ENCODE measurements around the gene CCNY. TPM values are rescaled to one million over a fixed set of nuclear protein-coding genes. Genes with fewer than 3 reads are reported as not detected.

CCNY gene
- polyA plus RNA-seq, 1 donor = 111 TPM

- no peak for DNase-seq
These were observed 113.6 kb downstream of the CCNY start for GRCh38 chr10:35449944-35450343.

- DNase-seq = no peak
These were observed 115.1 kb downstream of the CCNY start for GRCh38 chr10:35451151-35452016.

GRCh38 chr10:35452171-35452570 lies 115.9 kb downstream of the CCNY start:
- DNase-seq = no peak

GRCh38 chr10:35452847-35453246 lies 116.5 kb downstream of the CCNY start:
- DNase-seq = no peak

GRCh38 chr10:35453855-35454532 lies 117.7 kb downstream of the CCNY start:
- DNase-seq = no peak

GRCh38 chr10:35456153-35456720 lies 119.9 kb downstream of the CCNY start:
- no peak for DNase-seq

GRCh38 chr10:35456784-35457183 lies 120.5 kb downstream of the CCNY start:
- DNase-seq = no peak

- DNase-seq = peak; percentile 61
These were observed 122.5 kb downstream of the CCNY start for GRCh38 chr10:35458500-35459448.

- DNase-seq = no peak
These were observed 123.1 kb downstream of the CCNY start for GRCh38 chr10:35459449-35459847.

GRCh38 chr10:35460852-35461460 lies 124.6 kb downstream of the CCNY start:
- no peak for DNase-seq

- DNase-seq = no peak
These were observed 126.2 kb downstream of the CCNY start for GRCh38 chr10:35462491-35462934.

GRCh38 chr10:35463105-35463867 lies 127.0 kb downstream of the CCNY start:
- no peak for DNase-seq

- DNase-seq = no peak
These were observed 127.6 kb downstream of the CCNY start for GRCh38 chr10:35463878-35464277.

- DNase-seq = no peak
These were observed 128.6 kb downstream of the CCNY start for GRCh38 chr10:35464825-35465456.

GRCh38 chr10:35465673-35466072 lies 129.4 kb downstream of the CCNY start:
- DNase-seq = no peak

GRCh38 chr10:35466170-35466569 lies 129.9 kb downstream of the CCNY start:
- no peak for DNase-seq

GRCh38 chr10:35466661-35467060 lies 130.4 kb downstream of the CCNY start:
- DNase-seq = no peak

GRCh38 chr10:35467186-35467585 lies 130.9 kb downstream of the CCNY start:
- no peak for DNase-seq

GRCh38 chr10:35470248-35470924 lies 134.1 kb downstream of the CCNY start:
- no peak for DNase-seq

- no peak for DNase-seq
These were observed 134.6 kb downstream of the CCNY start for GRCh38 chr10:35470925-35471315.
